CD14-positive monocyte (primary cell): ENCODE data around the gene KLHL20. TPM values are rescaled to one million over a fixed set of nuclear protein-coding genes. Genes with fewer than 3 reads are reported as not detected.

Experiments
- DNase-seq, 3 donors: peaks; one replicate each; pipeline ENCODE4 v3.0.0-alpha.2; 2011 to 2022
- H2AFZ ChIP-seq: 2 replicates; pipeline ENCODE4 v1.6.0; 2012; ENCODE audit warnings: mild to moderate bottlenecking, low read depth, low read length, inconsistent platforms; ENCODE audit not compliant: insufficient read depth, poor library complexity, severe bottlenecking
- H3K27ac ChIP-seq, 2 donors: 1 replicate in 1 of 2; 2 replicates in 1 of 2; pipeline ENCODE4 v1.5.1; 2012 to 2013; ENCODE audit warnings: low read length in 2 of 2, control low read depth in 1 of 2, inconsistent platforms in 1 of 2, low read depth in 1 of 2, mild to moderate bottlenecking in 1 of 2
- H3K27me3 ChIP-seq, 2 donors: one replicate each; pipeline versions ENCODE4 v1.6.0 to v1.6.1; 2011 to 2013; ENCODE audit warnings: low read length in 2 of 2; ENCODE audit not compliant: control insufficient read depth in 2 of 2, insufficient read depth in 2 of 2
- H3K36me3 ChIP-seq, 2 donors: replicated peaks in 1 of 2; 1 replicate in 1 of 2; 2 replicates in 1 of 2; pipeline versions ENCODE4 v1.5.1 to v1.6.1; 2012 to 2013; ENCODE audit warnings: low read length in 2 of 2, control low read depth in 1 of 2, inconsistent platforms in 1 of 2, mild to moderate bottlenecking in 1 of 2; ENCODE audit not compliant: insufficient read depth in 2 of 2, control insufficient read depth in 1 of 2
- H3K4me1 ChIP-seq, 2 donors: 1 replicate in 1 of 2; 2 replicates in 1 of 2; pipeline versions ENCODE4 v1.5.1 to v1.6.1; 2012 to 2013; ENCODE audit warnings: low read length in 2 of 2, control low read depth in 1 of 2, inconsistent platforms in 1 of 2, mild to moderate bottlenecking in 1 of 2, moderate library complexity in 1 of 2; ENCODE audit not compliant: insufficient read depth in 2 of 2, control insufficient read depth in 1 of 2
- H3K4me2 ChIP-seq: replicated peaks from 2 replicates; pipeline ENCODE3; 2012; ENCODE audit warnings: low read length, moderate library complexity, mild to moderate bottlenecking; ENCODE audit not compliant: poor library complexity, severe bottlenecking; ENCODE audit errors: extremely low read depth
- H3K4me3 ChIP-seq, 3 experiments: fragments of 200-600 bp in 1 of 3; sonication (generic) in 1 of 3; replicated peaks in 1 of 3; 1 replicate in 2 of 3; 2 replicates in 1 of 3; pipeline ENCODE4 v1.5.1; 2011 to 2013; ENCODE audit warnings: low read length in 3 of 3, mild to moderate bottlenecking in 3 of 3, control low read depth in 2 of 3, low read depth in 2 of 3, inconsistent platforms in 1 of 3, moderate library complexity in 1 of 3
- H3K79me2 ChIP-seq: 2 replicates; pipeline ENCODE4 v1.6.0; 2012; ENCODE audit warnings: mild to moderate bottlenecking, control low read depth, inconsistent platforms, low read length, moderate library complexity; ENCODE audit not compliant: insufficient read depth
- H3K9ac ChIP-seq: 2 replicates; pipeline ENCODE4 v1.6.0; 2017; ENCODE audit warnings: low read length, mild to moderate bottlenecking; ENCODE audit not compliant: insufficient read depth, poor library complexity, severe bottlenecking
- H3K9me3 ChIP-seq, 2 donors: replicated peaks in 1 of 2; 1 replicate in 1 of 2; 2 replicates in 1 of 2; pipeline versions ENCODE4 v1.5.1 to v1.6.1; 2012 to 2013; ENCODE audit warnings: low read length in 2 of 2, control low read depth in 1 of 2; ENCODE audit not compliant: control insufficient read depth in 1 of 2, insufficient read depth in 1 of 2
- H4K20me1 ChIP-seq: 2 replicates; pipeline ENCODE4 v1.6.0; 2012; ENCODE audit warnings: mild to moderate bottlenecking, low read length, control low read depth, moderate library complexity; ENCODE audit not compliant: insufficient read depth
- H3K27ac Mint-ChIP-seq, 7 donors: one replicate each; pipeline ENCODE4 v1.8.0; 2020; ENCODE audit warnings: mild to moderate bottlenecking in 7 of 7, mixed read lengths in 7 of 7, moderate library complexity in 6 of 7, inconsistent platforms in 2 of 7
- H3K27me3 Mint-ChIP-seq, 3 donors: one replicate each; pipeline ENCODE4 v1.8.0; 2021 to 2022; ENCODE audit warnings: low read depth in 3 of 3, mild to moderate bottlenecking in 3 of 3, mixed read lengths in 3 of 3, moderate library complexity in 3 of 3, inconsistent platforms in 1 of 3
- H3K36me3 Mint-ChIP-seq, 2 donors: one replicate each; pipeline ENCODE4 v1.8.0; 2020; ENCODE audit warnings: mixed read lengths in 2 of 2, inconsistent platforms in 1 of 2, mild to moderate bottlenecking in 1 of 2
- H3K4me1 Mint-ChIP-seq: one replicate; pipeline ENCODE4 v1.8.0; 2020; ENCODE audit warnings: mild to moderate bottlenecking, mixed read lengths
- H3K4me3 Mint-ChIP-seq, 2 donors: one replicate each; pipeline ENCODE4 v1.8.0; 2020; ENCODE audit warnings: mild to moderate bottlenecking in 2 of 2, mixed read lengths in 2 of 2, moderate library complexity in 1 of 2
- H3K9me3 Mint-ChIP-seq, 7 donors: one replicate each; pipeline ENCODE4 v1.8.0; 2020 to 2022; ENCODE audit warnings: mixed read lengths in 7 of 7, mild to moderate bottlenecking in 6 of 7, moderate library complexity in 6 of 7, inconsistent platforms in 2 of 7
- CTCF ChIP-seq: fragments of 200-600 bp; IDR thresholded peaks from one replicate; pipeline ENCODE4 v1.8.0; 2022; ENCODE audit warnings: antibody characterized with exemption, mild to moderate bottlenecking
- WGBS: methylation state at CpG from one replicate; pipeline ENCODE4 v1.1.5; 2013; ENCODE audit warnings: missing lambda C conversion rate; ENCODE audit not compliant: insufficient coverage; 5-methylcytosine and 5-hydroxymethylcytosine counted together
- intact Hi-C, 2 donors: fragments of 100-400 bp; cut with micrococcal nuclease; formaldehyde crosslinking; loops; one replicate each; pipeline versions ENCODE4 v1.15.0 to v1.15.1; 2023
- polyA plus RNA-seq, 3 donors: library from polyadenylated mRNA; depleted of rRNA in 1 of 3; unstranded in 2 of 3; stranded (reverse) in 1 of 3; fragments of 300-500 nt in 2 of 3; fragments of >200 nt in 1 of 3; fragmentation: Illumina TruSeq in 2 of 3; gene quantifications; 1 replicate in 2 of 3; 2 replicates in 1 of 3; pipeline ENCODE4 v1.2.3, GENCODE V29; 2012 to 2021

The KLHL20 gene
- polyA plus RNA-seq, 3 donors: 6.5 to 9.4 (median 8.2) TPM

- TF ChIP-seq CTCF: no peak
- H3K9me3 Mint-ChIP-seq: no peaks in the 10 kb centered on the region
- Histone ChIP-seq H4K20me1 (no peaks in the 10 kb centered on the region), H3K4me2 (no peak overlapping the region), H3K27ac (no peak overlapping the region), H3K36me3 (peaks cover 22 to 34% of the 10 kb centered on the region in 2 donors), H3K4me3 (no peak overlapping the region), H3K27me3 (no peaks in the 10 kb centered on the region), H3K9me3 (no peaks in the 10 kb centered on the region), H3K9ac (no peak overlapping the region), H3K79me2 (no peaks in the 10 kb centered on the region), H3K4me1 (no peaks in the 10 kb centered on the region), H2AFZ (no peak overlapping the region)
- no peak overlapping the region for H3K27ac Mint-ChIP-seq
- intact Hi-C loops: no loop called here
- peaks cover 0 to 1% (median 1%) of the 10 kb centered on the region in 3 donors for H3K27me3 Mint-ChIP-seq
- H3K4me3 Mint-ChIP-seq: no peak overlapping the region
- DNase-seq: no peak
- 100% methylated on average over 1 of the region's 4 CpGs for WGBS
- peaks cover 37 to 54% of the 10 kb centered on the region in 2 donors for H3K36me3 Mint-ChIP-seq
- no peaks in the 10 kb centered on the region for H3K4me1 Mint-ChIP-seq
Observed at GRCh38 chr1:173749137-173749536, 34.4 kb downstream of the KLHL20 start.

- H3K36me3 ChIP-seq: peaks cover 64 to 81% of the 10 kb centered on the region in 2 donors
- no peak overlapping the region for H3K27ac ChIP-seq
- H3K4me2 ChIP-seq: no peak overlapping the region
- H4K20me1 ChIP-seq: no peaks in the 10 kb centered on the region
- no peaks in the 10 kb centered on the region for H3K27me3 ChIP-seq
- H3K9ac ChIP-seq: no peak overlapping the region
- no peak for TF ChIP-seq CTCF
- Mint-ChIP-seq H3K27me3 (peaks cover 0 to 3% (median 0%) of the 10 kb centered on the region in 3 donors), H3K4me1 (no peaks in the 10 kb centered on the region), H3K27ac (peak overlapping the region in 1 of 7 donors; percentile 15), H3K4me3 (no peak overlapping the region), H3K36me3 (peaks cover 64 to 70% of the 10 kb centered on the region in 2 donors), H3K9me3 (peaks cover 3 to 12% (median 8%) of the 10 kb centered on the region in 7 donors)
- no peaks in the 10 kb centered on the region for H3K4me1 ChIP-seq
- no peaks in the 10 kb centered on the region for H3K79me2 ChIP-seq
- no peak overlapping the region for H2AFZ ChIP-seq
- H3K4me3 ChIP-seq: no peak overlapping the region
- no peak for DNase-seq
- H3K9me3 ChIP-seq: peaks cover 3 to 9% of the 10 kb centered on the region in 2 donors
- intact Hi-C loops: no loop called here
Observed at GRCh38 chr1:173753830-173754229, 39.0 kb downstream of the KLHL20 start.
